Adrenal gland (tissue), 5 donors: ENCODE measurements around the gene DYSF.

ENCODE experiments used
- CTCF ChIP-seq, 6 experiments: fragments of 450-650 bp in 4 of 6; fragments of 200-600 bp in 2 of 6; sonication (generic) in 1 of 6; IDR thresholded peaks; 1 replicate in 5 of 6; 2 replicates in 1 of 6; pipeline versions ENCODE4 v1.5.1 to v1.8.0; 2016 to 2021; ENCODE audit warnings: antibody characterized with exemption in 6 of 6, mild to moderate bottlenecking in 2 of 6, moderate library complexity in 1 of 6
- POLR2A ChIP-seq, 2 donors: fragments of 450-650 bp; IDR thresholded peaks; one replicate each; pipeline ENCODE4 v1.6.1; 2017; ENCODE audit warnings: antibody characterized with exemption in 2 of 2, mild to moderate bottlenecking in 2 of 2, moderate library complexity in 1 of 2
- donor health status: DM: no; HTN: no; CAD: no.

- no peak for TF ChIP-seq CTCF (IDR thresholded peaks at IDR 0.05)
- no peak for TF ChIP-seq POLR2A (IDR thresholded peaks at IDR 0.05)
Measured at GRCh38 chr2:71635798-71636197, 182.4 kb downstream of the DYSF start.
